Ishikawa (cell line): ENCODE results near the gene PRR13.

Experiments
- CEBPB ChIP-seq: IDR thresholded peaks from 2 replicates; pipeline ENCODE4 v1.6.1; 2012
- CREB1 ChIP-seq: IDR thresholded peaks from 2 replicates; pipeline ENCODE4 v1.6.1; 2012; ENCODE audit warnings: low read depth
- EGR1 ChIP-seq: IDR thresholded peaks from 2 replicates; pipeline ENCODE4 v1.6.1; 2012
- EP300 ChIP-seq: IDR thresholded peaks from 2 replicates; pipeline ENCODE4 v1.6.1; 2012; ENCODE audit warnings: borderline replicate concordance
- FOXM1 ChIP-seq: IDR thresholded peaks from 2 replicates; pipeline ENCODE4 v1.6.1; 2012; ENCODE audit warnings: low read depth, borderline replicate concordance
- NFIC ChIP-seq: IDR thresholded peaks from 2 replicates; pipeline ENCODE4 v1.6.1; 2012
- RAD21 ChIP-seq: IDR thresholded peaks from 2 replicates; pipeline ENCODE4 v1.6.1; 2012; ENCODE audit warnings: low read depth
- TAF1 ChIP-seq: IDR thresholded peaks from 2 replicates; pipeline ENCODE4 v1.6.1; 2012; ENCODE audit warnings: low read depth, mild to moderate bottlenecking
- TCF12 ChIP-seq: IDR thresholded peaks from 2 replicates; pipeline ENCODE4 v1.6.1; 2012; ENCODE audit warnings: low read depth
- TEAD4 ChIP-seq: IDR thresholded peaks from 2 replicates; pipeline ENCODE4 v1.6.1; 2012
- USF1 ChIP-seq: IDR thresholded peaks from 2 replicates; pipeline ENCODE4 v1.6.1; 2012
- YY1 ChIP-seq: IDR thresholded peaks from 2 replicates; pipeline ENCODE4 v1.6.1; 2012; ENCODE audit warnings: low read depth
- ZBTB7A ChIP-seq: IDR thresholded peaks from 2 replicates; pipeline ENCODE4 v1.6.1; 2012; ENCODE audit warnings: low read depth
- TF ChIP-seq, protein P1 (sequence below): IDR thresholded peaks from 2 replicates; pipeline ENCODE4 v1.6.1; 2012; ENCODE audit warnings: low read depth, mild to moderate bottlenecking
- TF ChIP-seq, protein P2 (sequence below): IDR thresholded peaks from 2 replicates; pipeline ENCODE4 v1.6.1; 2012

PRR13 gene

DNA sequence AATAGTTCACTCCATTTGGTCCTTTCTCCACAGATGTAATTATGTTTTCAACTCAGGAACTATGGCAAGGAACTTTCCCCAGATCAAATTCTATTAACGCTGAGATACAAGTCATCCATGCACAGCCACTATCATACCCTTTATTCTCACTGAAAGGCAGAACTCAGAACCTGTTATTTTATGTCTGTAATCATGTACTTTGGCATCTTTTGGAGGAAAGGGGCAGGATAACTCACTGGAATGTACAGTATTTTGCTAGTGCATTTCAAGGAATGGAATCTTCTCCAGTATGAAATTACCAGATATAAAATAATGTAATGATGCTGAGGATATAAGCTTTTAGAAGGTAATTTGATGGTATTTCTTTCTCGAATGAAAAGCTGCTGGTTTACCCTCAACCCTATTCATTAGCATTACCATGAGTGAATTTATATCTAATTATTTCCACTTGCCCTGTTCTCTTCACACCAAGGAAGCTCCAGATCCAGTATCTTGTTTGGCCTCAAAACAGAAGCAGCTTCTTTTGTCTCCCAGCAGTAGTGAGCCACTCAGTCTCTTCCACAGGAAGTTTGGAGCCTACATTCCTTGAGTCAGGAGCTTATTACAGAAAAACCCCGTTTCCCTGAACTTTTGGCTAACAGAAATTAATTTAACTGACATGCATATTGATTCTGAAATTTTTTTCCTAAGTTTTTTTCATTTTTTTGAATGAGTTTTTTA lies 27.9 kb upstream of the PRR13 start:
- TF ChIP-seq, protein P1, sequence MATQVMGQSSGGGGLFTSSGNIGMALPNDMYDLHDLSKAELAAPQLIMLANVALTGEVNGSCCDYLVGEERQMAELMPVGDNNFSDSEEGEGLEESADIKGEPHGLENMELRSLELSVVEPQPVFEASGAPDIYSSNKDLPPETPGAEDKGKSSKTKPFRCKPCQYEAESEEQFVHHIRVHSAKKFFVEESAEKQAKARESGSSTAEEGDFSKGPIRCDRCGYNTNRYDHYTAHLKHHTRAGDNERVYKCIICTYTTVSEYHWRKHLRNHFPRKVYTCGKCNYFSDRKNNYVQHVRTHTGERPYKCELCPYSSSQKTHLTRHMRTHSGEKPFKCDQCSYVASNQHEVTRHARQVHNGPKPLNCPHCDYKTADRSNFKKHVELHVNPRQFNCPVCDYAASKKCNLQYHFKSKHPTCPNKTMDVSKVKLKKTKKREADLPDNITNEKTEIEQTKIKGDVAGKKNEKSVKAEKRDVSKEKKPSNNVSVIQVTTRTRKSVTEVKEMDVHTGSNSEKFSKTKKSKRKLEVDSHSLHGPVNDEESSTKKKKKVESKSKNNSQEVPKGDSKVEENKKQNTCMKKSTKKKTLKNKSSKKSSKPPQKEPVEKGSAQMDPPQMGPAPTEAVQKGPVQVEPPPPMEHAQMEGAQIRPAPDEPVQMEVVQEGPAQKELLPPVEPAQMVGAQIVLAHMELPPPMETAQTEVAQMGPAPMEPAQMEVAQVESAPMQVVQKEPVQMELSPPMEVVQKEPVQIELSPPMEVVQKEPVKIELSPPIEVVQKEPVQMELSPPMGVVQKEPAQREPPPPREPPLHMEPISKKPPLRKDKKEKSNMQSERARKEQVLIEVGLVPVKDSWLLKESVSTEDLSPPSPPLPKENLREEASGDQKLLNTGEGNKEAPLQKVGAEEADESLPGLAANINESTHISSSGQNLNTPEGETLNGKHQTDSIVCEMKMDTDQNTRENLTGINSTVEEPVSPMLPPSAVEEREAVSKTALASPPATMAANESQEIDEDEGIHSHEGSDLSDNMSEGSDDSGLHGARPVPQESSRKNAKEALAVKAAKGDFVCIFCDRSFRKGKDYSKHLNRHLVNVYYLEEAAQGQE = no peak
- TF ChIP-seq NFIC = no peak
- no peak for TF ChIP-seq EP300
- TF ChIP-seq EGR1 = no peak
- no peak for TF ChIP-seq FOXM1
- TF ChIP-seq USF1 = no peak
- no peak for TF ChIP-seq TAF1
- no peak for TF ChIP-seq TCF12

GRCh38 chr12:53414756-53415417 lies 26.6 kb upstream of the PRR13 start:
- TF ChIP-seq CREB1 (no peak), EP300 (no peak), NFIC (no peak), USF1 (no peak), TAF1 (no peak), TEAD4 (no peak), RAD21 (no peak), TCF12 (no peak)
- TF ChIP-seq, protein P1 = no peak
- TF ChIP-seq, protein P2, sequence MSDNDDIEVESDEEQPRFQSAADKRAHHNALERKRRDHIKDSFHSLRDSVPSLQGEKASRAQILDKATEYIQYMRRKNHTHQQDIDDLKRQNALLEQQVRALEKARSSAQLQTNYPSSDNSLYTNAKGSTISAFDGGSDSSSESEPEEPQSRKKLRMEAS = no peak

DNA sequence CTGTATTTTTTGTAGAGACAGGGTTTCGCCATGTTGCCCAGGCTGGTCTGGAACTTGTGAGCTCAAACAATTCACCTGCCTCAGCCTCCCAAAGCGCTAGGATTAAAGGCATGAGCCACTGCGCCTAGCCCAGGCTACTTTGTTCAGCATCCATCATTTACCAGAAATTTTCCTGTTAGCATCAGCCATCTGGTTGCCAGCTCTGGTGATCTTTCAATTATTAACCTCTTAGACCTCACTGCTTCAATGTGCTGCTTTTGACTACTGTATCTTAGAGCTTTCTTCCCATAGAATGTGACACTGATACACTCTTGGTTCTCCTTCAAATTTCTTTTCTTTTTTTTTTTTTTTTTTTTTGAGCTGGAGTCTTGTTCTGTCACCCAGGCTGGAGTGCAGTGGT lies 23.3 kb upstream of the PRR13 start:
- TF ChIP-seq YY1 = no peak
- no peak for TF ChIP-seq EGR1
- no peak for TF ChIP-seq CREB1
- no peak for TF ChIP-seq NFIC
- no peak for TF ChIP-seq EP300
- TF ChIP-seq ZBTB7A = no peak
- no peak for TF ChIP-seq RAD21
- no peak for TF ChIP-seq CEBPB
- no peak for TF ChIP-seq TCF12
- TF ChIP-seq TEAD4 = no peak
- TF ChIP-seq FOXM1 = no peak
- TF ChIP-seq, protein P2 = no peak
- no peak for TF ChIP-seq TAF1
- TF ChIP-seq USF1 = no peak
- TF ChIP-seq, protein P1 = no peak

DNA sequence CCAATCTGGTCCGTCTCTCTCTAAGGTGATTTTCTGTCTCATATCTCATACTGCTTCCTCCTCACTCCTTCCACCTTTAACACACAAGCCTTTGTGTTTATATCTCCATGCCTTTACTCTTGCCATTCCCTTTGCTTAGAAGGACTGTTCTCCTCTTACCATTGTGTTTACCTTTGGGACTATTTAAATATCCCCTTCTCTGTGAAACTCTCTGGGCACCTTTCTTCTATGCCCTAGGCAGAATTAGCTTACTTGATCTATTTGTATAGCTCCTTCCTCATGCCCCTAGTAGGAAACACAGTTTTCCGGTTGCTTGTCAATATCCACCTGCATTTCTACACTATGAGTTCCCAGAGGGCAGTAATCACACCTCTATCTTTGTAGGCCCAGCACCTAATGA lies 21.8 kb upstream of the PRR13 start:
- TF ChIP-seq TCF12 (no peak), ZBTB7A (no peak)
